Stimulated activated CD4-positive, alpha-beta T cell treated with anti-CD3 and anti-CD28 coated beads, Interleukin-1b, Interleukin-23, amount 100 ng/mL, for 4 hours (primary cell): Measurements from ENCODE around the gene CARD9.
"Not testable (repeated sequence)": the region's sequence is repeated elsewhere in the genome, so short reads cannot be mapped to it uniquely, and the experiment has no call there.

Source experiments
- DNase-seq, 2 donors: peaks; one replicate each; pipeline ENCODE4 v3.0.0-alpha.2; 2020; ENCODE audit warnings: low read depth in 2 of 2

Gene CARD9

DNA sequence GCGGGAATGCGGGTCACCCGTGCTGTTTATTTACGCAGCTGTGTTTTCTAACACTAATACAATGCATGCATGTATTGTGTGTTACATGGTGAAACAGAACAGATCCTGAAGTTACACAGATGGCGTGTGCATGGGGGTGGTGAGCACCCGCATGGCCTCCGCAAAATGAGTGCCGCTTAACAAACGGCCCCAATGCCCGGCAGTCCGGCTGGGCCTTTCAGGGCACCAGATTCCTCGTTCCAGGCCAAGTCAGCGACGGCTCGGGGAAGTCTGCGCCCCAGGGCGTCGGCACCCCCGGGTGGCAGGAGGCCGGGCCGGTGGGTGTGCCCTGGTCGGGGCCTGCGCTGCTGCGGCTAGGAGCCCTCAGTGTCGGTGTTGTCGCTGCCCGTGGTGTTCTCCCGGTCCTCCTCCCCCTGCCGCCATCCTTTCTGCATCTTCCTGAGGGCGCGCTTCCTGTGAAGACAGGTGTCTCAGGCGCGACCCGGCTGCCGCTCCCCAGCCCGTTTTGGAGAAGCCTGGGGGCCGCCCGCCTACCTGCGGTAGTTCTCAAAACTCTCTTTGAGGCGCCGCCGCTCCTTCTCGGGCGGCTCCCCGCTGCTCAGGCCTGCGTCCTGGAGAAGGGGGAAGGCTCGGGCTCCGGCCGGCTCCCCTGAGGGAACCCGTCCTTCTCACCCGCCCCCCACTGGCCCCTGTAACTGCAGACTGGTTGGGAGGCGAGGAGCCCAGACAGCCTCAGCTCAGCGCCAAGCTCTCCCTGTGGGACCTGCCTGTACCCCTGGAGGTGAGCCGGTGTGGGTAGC is 9.3 kb downstream of the CARD9 start:
- no peak for DNase-seq

DNA sequence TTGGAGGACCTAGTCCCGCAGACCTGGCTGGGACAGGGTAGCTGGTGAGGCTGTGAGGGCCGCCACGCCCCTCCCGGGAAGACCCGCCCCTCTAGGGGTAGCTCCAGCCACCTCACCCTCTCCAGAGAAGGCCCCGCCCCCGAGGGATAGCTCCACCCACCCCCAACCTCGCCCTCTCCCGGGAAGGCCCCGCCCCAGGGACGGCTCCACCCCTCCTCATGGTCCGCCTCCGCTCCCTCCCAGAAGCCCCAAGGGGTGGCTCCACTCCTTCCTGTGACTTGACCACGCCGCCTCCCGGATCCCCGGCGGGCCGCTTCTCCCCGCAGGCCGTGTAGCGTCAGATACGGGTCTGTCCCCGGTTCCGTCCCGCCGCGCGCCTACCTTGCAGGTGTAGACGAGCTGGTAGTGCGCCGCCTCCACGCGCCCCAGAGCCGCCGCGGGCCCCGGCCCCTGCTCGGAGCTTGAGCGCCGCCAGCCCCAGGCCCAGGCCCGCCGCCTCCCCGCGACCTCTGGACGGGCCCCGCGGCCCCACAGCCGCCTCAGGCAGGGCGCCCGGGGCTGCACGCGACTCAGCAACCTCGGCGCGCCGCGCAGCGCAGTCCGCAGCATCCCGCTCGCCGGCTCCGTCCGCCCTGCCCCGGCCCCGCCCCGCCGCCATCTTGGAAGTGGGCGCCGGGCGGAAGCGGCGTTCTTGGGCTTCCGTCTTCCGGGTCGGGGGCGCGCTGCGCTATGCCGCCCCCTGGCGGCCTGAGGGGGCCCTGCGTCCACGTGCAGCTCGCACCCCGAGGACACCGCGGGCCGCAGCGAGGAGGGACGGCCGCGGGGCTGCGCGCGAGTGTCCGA is 10.1 kb downstream of the CARD9 start, which contains the start of gene DNLZ:
TSS of gene DNLZ (minus strand) at position 639 of the 843 bp plus-strand sequence. CDS start at position 609, 30 bp downstream.
- DNase-seq, result peak; percentile 96 to 99

DNA sequence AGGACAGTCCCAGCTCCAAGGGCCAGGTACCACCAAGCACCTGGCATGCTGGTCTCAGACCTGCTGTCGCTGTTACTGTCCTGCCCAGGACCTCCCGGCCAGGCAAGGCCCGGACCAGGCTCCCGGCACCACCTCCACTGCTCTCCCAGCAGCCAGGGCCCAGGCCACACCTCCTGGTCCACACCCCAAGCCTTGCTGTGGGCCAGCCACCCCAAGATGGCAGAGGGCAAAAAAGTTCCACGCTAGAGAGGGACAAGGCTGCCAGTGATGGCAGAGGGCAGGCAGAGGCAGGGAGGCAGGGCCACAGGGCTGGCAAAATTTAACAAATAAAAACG is 11.1 kb downstream of the CARD9 start:
- no peak for DNase-seq

DNA sequence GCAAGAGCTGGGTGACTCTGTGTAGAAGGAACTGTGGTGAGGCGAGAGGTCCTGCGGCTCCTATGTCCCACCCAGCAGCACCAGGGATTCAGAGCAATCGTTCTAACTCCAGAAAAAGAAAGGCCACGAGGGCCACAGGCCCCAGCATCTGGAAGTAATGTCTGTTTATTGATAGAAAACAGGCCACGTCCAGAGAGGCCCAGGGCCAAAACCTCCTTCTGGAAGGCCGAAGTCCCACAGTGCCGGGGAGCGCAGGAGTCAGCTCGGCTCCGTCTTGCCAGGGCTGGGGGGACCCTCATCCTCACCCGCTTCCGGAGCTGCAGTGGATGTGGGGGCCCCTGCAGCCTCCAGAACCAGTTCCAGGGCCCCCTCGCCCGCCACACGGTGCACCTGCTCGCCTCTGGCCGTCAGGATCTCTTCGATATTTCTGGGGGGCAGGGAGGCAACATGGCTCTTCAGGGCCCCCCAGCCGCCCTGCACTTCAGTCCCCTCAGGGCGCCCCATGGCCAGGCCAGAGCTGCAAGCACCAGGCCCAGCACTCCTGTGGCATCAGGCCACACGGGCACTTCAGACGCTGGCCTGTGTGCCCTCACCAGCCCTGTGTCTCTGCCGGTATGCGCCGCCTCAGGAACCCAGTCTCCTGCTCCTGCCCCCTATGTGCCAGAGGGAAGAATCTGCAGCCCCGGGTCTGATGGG is 11.6 kb downstream of the CARD9 start:
- no peak for DNase-seq

DNA sequence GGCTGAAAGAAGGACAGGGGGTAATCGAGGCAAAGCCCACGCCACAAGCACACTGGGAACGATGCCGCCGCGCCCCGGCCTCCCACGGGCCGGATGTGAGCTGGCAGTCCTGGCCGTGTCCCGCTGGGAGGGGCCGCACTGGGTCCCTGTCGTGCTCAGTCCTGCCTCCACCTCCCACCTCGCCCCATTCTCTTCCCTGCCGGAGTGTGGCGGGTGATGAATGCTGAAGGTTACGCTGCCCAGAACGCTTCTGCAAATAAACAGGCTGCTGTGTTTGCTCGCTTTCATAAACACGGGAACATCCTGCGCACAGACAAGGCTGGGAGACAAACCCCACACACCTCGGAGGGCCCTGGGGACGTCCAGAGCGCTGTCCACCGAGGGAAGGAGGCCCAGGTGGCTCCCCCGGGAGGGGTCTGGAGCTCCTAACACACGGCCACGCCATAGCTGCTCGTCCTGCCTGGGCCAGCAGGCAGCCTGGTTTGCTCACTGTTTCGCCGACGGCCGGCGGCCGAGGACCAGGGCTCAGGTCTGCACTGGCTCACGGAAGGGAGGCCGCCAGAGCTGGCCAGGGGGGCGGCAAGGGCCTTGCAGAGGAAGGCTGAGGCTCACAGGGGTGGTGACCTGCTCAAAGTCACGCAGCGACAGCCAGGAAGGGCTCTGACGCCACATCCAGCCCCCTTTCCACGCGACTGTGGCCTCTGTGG is 12.3 kb downstream of the CARD9 start:
- no peak for DNase-seq

DNA sequence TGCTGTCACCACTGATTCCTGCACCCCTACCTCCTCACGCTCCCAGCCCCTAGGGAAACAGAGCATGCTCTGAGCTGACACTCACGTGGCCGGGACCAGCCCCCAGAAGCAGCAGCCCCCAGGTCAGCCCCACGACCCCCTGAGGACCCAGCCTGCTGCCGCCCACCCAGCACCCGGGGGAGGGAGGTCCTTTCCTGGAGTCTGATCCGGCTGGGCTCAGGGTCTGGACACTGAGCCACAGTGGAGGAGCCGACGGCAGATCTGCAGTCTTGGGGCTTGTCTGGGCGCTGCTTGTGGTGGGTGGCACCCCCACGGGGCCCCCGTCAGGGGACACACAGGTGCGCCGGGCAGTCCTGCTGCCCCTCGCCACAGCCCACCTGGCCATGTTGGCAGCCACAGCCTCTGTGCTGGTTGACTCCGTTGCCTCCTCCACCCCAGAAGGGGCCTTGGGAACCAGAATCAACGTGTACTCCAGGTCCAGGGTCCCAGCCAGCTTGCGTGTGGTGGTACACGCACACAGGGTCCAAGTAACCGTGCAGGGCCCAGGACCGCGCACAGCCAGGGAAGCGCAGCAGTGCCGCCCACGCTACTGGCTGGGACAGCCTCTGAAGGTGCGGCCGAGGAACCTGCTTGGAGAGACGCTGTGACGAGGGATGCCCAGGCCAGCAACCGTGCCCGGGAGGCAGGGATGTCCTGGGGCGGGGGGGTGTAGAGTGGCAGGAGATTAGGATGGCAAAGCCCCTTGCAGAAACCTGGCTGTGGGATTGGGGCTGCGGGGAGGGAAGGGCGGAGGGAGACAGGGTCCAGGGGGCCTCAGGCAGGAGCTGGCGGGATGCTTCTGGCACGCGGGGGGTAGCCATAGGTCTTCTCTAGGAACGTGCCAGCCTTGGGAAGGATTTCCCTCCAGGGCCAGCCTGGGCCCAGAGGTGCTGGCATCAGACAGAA is 13.4 kb downstream of the CARD9 start:
- no peak for DNase-seq

DNA sequence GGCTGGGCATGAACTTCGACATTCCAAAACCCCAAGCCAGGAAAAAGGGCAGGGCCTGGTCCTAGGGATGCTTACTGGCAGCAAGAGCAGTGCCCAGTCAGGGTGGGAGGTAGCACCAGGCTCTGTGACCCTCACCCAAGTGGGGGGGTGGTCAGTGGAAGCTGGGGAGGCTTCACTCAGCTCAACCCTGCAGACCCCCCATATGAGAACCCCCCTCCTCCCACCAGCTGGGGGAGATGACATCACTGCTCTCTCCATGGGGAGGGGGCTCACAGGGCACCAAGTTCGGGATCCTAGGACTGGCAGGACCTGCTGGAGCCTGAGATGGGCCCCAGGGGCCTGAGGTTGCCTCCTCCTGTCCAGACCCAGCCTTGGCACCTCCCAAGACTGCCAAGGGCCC is 14.6 kb downstream of the CARD9 start:
- DNase-seq, result no peak

DNA sequence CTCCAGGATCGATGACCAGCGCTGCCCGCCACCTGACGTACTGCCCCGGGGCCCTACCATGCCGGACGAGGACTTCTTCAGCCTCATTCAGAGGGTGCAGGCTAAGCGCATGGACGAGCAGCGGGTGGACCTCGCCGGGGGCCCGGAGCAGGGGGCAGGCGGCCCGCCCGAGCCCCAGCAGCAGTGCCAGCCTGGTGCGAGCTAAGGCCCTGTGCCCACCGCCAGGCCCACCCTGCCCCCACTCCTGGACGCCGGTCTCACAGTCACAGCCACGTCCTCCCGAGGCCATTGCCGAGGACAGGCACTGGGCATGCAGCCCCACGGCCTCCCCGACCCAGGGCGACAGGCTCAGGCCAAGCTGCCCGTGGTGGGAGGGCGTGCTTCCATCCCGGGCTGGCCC is 15.5 kb downstream of the CARD9 start:
- no peak for DNase-seq

DNA sequence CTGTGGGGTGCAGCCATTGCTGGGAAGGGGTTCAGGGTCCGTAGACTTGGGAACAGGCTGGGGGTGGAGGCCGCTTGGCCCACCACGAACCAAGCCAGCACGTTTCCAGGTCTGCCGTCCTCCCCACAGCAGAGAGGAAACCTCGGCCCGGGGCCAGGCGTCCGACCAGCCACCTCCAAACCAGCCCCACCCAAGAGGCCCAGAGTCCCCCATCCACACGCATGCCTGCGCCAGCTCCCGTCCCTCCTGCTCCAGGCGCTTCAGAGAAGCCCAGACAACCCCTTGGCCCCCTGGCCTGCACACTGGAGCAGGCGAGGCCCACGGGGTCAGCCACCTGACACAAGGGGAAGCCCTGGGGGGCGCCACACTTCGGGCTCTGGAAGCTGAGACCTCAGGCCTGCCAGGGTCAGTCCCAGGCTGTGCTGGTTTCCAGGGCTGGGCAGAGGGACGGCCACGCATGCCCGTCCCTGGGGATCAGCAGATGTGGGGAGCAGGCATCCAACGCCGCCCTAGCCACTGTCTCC is 16.2 kb downstream of the CARD9 start:
- DNase-seq, result no peak

DNA sequence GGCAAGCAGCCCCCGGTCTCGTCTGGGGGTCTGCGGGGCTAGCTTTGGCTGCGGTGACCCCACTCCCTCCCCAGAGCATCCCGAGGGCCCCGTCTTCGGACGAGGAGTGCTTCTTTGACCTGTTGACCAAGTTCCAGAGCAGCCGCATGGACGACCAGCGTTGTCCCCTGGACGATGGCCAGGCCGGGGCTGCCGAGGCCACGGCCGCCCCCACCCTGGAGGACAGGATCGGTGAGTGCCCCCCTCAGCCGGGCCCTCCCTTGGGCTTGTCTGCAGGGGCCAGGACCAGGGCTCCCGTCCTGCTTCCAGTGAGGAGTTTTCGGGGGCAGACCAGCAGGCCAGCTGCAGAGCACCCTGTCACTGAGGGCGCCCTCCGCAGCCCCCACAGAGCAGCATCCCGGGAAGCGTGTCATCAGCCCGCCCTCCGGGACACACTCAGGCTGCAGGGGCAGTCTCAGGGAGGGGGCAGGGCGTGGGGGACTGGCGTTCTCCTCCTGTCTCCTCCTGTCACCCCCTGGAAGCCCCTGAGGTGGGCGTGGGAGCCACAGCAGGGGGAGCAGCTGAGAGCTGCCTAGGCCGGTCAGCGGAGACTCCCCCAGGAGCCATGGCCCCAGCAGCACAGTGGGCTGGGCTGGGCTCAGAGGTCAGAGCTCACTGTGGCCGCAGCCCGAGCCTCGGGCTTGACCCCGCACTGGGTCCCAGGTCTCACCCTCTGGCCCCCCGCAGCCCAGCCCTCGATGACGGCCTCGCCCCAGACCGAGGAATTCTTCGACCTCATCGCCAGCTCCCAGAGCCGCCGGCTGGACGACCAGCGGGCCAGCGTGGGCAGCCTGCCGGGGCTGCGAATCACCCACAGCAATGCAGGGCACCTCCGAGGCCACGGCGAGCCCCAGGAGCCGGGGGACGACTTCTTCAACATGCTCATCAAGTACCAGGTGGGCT is 17.6 kb downstream of the CARD9 start:
- no peak for DNase-seq

DNA sequence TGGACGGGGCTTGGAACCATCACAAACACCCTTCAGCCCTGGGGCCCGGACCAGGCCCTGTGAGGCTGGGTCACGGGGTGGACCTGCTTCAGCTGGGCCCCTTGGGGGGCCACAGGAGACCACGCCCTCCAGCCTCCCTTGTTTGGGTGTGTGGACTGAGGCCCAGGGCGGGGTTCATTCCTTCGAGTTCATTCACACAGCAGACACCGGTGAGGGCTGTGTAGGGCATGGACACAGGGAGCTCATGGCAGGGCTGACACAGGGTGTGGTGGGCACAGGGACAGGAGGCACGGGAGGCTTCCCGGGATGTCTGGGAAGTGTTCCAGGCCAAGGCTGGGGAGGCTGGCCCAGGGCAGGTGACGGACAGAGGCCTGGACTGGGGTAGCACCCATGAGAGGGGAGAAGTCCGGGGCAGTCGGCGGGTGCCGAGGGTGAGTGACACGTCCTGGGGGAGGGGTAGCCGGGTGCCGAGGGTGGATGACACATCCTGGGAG is 18.8 kb downstream of the CARD9 start:
- no peak for DNase-seq

DNA sequence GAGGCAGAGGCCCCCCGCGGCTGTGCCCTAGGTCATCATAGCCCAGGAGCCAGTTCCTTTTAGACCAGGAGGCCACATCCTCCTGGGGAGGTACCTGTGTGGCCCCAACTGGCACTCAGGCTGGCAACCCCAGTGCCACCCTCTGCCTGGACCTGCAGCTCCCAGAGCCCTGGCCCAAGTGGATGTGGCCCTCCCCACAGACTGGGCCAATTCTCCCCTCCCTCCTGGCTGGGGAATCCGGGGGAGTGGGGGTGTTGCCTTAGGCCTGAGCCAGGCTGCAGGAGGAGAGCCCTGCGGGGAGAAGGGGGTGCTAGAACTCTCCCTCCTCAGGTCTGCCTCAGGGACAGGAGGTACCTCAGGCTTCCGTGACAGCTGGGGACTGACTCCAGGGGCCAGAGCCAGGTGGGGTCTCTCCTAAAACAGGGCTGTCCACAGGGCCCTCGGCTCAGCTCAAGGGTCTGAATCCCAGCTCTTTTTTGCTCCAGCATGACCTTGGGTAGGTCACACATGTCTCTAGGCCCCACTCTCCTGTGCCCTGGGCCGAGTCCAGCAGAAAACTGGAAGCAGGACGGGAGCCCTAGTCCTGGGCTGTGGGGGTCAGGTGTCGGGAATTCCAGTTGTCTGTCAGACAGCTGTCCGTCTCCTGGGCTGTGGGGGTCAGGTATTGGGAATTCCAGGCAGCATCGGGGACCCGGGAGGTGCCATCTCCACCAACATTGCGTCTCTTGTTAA is 19.5 kb downstream of the CARD9 start:
- DNase-seq, result no peak

DNA sequence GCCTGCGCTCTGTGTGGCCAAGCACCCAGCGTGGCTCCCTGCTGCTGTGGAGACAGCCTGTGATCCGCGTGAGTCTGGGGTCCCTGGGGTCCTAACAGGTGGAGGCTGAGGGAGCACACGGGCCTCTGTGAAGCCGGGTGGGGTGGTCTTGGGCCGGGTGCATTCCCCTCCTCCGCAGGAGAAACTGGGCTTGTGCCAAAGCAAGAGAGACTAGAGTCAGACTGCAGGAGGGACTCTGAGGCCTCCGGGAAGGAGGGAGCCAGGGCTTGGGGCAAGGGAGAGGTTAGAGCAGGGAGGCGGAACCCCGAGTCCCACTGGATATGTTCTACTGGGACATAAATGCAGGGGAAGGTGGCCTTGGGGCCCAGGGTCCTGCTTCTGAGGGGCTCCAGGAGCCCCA is 20.4 kb downstream of the CARD9 start:
- no peak for DNase-seq

DNA sequence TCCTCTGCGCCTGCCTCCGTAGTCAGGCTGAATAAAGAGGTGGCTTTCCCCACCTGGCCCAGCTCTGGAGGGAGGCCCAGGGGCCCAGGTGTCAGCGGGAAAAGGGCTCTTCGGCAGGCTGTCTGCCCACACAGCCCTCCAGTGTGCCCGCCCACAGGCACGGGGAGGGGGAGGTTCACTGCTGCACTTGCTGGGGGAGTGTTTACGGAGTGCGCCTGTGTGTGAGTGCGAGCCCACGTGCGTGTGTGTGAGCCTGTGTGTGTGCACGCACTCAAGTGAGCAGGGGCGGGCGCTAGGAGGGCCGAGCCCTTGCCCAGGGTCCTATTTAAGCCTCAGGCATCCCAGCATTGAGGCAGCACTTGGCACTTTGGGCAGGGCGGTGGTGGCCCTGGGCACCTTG is 20.8 kb downstream of the CARD9 start:
- no peak for DNase-seq

DNA sequence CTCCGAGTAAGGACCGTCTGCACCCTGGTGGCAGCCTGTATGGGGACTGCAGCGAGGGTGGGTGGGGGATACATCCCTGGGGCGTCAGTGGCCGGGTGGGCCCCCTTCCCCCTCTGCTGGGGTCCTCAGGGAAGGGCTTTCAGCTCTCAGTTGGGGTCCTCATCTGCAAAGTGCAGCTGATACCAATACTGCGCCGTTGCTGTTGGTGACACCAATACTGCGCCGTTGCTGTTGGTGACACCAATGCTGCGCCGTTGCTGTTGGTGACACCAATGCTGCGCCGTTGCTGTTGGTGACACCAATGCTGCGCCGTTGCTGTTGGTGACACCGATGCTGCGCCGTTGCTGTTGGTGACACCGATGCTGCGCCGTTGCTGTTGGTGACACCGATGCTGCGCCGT is 21.6 kb downstream of the CARD9 start:
- DNase-seq, result not testable (repeated sequence)

DNA sequence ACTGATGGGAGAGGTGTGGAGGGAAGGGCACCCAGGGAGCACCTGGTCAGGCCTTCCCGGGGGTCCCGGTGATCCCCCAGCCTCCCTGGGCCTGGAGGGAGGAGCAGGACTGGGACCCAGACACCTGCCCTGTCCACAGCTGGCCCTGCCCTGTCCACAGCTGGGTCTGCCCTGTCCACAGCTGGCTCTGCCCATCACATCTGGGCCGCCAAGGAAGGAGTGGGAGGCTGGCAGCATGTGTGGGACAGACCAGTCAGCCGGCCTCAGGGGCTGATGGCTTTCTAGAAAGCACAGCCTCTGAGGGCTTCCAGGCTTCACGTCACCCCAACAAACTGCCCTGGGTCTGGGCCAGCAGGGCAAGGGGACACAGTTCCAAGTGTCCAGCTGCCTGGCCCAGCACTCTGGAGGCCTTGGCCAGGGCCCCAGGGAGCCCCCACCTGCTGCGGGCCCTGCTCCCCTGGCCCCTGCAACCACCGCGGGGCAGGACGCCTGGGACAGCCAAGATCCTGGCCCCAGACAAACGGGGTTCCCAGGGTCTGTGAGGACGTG is 22.1 kb downstream of the CARD9 start:
- DNase-seq, result no peak

DNA sequence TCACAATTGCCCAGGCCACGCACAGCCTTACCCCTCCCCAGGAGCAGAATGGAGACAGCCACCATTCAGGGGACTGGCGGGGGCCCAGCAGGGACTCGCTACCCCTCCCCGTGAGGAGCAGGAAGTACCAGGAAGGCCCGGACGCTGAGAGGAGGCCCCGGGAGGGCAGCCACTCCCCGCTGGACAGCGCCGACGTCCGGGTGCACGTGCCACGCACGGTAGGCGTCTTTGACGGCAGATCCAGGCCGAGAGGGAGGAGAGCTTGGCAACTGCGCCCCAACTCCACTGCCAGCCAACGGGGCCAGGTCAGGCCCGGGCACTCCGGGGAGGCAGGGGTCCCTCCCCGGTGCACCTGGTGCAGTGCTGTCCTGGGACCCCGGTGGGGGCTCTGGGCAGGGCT is 23.9 kb downstream of the CARD9 start:
- DNase-seq, result no peak

DNA sequence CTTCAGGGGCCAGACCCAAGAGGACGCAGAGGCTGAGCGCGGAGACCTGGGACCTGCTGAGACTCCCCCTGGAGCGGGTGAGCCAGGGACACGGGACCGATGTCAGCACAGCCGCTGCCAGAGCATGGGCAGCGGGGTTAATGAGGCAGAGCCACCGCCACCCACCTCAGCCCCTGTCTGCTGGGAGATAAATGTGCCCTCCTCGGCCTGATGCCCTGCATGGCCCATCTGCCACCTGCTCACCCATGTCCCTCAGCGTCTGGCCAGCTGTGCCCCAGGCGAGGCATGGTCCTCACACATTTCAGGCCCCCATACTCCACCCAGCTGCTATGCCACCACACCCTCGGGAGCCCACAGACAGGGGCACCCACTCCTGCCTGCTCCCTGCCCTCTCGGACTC is 24.8 kb downstream of the CARD9 start:
- DNase-seq, result no peak
